HEK293 (cell line): ENCODE measurements around the gene MITD1.

ENCODE experiments used
- KLF10 ChIP-seq: fragments of 450-650 bp; IDR thresholded peaks from 2 replicates; pipeline ENCODE4 v1.5.1; 2018; ENCODE audit warnings: missing biosample characterization, mild to moderate bottlenecking, missing genetic modification characterization
- RBAK ChIP-seq: fragments of 450-650 bp; formaldehyde crosslinking; IDR thresholded peaks from 2 replicates; pipeline ENCODE4 v1.5.1; 2016; ENCODE audit warnings: missing biosample characterization, missing genetic modification characterization
- TRIM28 ChIP-seq: IDR thresholded peaks from 2 replicates; pipeline ENCODE4 v1.6.1; 2011; ENCODE audit warnings: low read length, control low read depth, borderline replicate concordance
- TF ChIP-seq, protein P1 (sequence below): sonication (generic); formaldehyde crosslinking; IDR thresholded peaks from 2 replicates; pipeline ENCODE4 v1.8.1; 2022; ENCODE audit warnings: mild to moderate bottlenecking, moderate library complexity, missing genetic modification reagents

DNA sequence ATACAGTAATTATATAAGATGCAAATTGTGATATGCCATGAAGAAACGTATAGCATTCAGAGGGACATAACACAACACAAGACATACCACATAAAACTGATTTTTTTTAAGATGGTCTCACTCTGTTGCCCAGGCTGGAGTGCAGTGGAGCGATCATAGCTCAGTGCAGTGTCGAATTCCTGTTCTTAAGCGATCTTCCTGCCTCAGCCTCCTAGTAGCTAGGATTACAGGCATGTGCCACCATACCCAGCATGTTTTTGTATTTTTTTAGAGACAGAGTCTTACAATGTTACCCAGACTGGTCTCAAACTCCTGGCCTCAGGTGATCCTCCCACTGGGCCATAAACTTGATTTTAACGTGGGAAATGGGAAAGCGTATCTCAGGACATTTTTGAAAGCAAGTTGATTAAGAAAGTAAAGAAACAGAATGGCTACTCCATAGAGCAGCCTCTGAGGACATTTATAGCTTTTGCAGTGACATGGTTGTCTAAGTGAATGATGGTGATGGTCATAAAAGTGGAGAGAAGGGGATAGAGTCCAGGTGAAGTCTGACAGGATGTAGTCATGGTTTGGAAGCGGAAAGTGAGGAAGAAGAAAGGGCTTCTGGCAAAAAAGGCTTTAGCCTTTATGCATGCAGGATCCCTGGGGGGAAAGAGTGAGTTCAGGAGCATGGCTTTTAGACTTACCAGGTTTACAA, 28.5 kb downstream of the MITD1 start:
- TF ChIP-seq RBAK: no peak
- TF ChIP-seq TRIM28: no peak
- TF ChIP-seq KLF10: no peak
- TF ChIP-seq, protein P1, sequence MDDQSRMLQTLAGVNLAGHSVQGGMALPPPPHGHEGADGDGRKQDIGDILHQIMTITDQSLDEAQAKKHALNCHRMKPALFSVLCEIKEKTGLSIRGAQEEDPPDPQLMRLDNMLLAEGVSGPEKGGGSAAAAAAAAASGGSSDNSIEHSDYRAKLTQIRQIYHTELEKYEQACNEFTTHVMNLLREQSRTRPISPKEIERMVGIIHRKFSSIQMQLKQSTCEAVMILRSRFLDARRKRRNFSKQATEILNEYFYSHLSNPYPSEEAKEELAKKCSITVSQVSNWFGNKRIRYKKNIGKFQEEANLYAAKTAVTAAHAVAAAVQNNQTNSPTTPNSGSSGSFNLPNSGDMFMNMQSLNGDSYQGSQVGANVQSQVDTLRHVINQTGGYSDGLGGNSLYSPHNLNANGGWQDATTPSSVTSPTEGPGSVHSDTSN (CRISPR knock-in tag): no peak
